ENCODE data around the gene SYVN1.
A peak's percentile ranks its signal among the peaks of the same experiment; 100 is the strongest.

The SYVN1 gene

GRCh38 chr11:65100674-65101350 is 33.5 kb downstream of the SYVN1 start:
- H3K4me1 ChIP-seq (ENCODE audit: control insufficient read depth, insufficient read depth, low read length), result no peaks in the 10 kb centered on the region; the same call in 1 of the 2 replicates
- H3K27me3 ChIP-seq (ENCODE audit: control insufficient read depth, insufficient read depth, low read length), result no peaks in the 10 kb centered on the region
- no CpG with 5 or more reads among the region's 6 CpGs for WGBS (ENCODE audit: insufficient coverage, insufficient read length)
- H3K4me3 ChIP-seq (ENCODE audit: low read length), result no peak overlapping the region
- H3K36me3 ChIP-seq (ENCODE audit: control insufficient read depth, insufficient read depth, low read length), result no peaks in the 10 kb centered on the region; the same call in 1 of the 2 replicates
- no peak overlapping the region for H3K27ac ChIP-seq (ENCODE audit: low read length)
- H3K9me3 ChIP-seq (ENCODE audit: control insufficient read depth, insufficient read depth, low read length), result no peaks in the 10 kb centered on the region
- DNase-seq (ENCODE audit: low read depth, low spot score), result no peak

GRCh38 chr11:65096926-65097325 is 37.4 kb downstream of the SYVN1 start:
- Histone ChIP-seq H3K9me3 (ENCODE audit: control insufficient read depth, insufficient read depth, low read length) (no peaks in the 10 kb centered on the region), H3K4me1 (ENCODE audit: control insufficient read depth, insufficient read depth, low read length) (no peaks in the 10 kb centered on the region; the same call in 1 of the 2 replicates), H3K4me3 (ENCODE audit: low read length) (no peak overlapping the region; the same call in 1 of the 2 replicates), H3K27ac (ENCODE audit: low read length) (no peak overlapping the region), H3K27me3 (ENCODE audit: control insufficient read depth, insufficient read depth, low read length) (no peaks in the 10 kb centered on the region), H3K36me3 (ENCODE audit: control insufficient read depth, insufficient read depth, low read length) (no peaks in the 10 kb centered on the region; the same call in 1 of the 2 replicates)
- no peak for DNase-seq (ENCODE audit: low read depth, low spot score)
- whole genome bisulfite sequencing (ENCODE audit: insufficient coverage, insufficient read length), result no CpG with 5 or more reads among the region's 8 CpGs

GRCh38 chr11:65095974-65096806 is 38.1 kb downstream of the SYVN1 start, which contains the start of gene VPS51:
Gene VPS51, plus strand, starts transcription at chr11:65096214. Its CDS starts 37 bp downstream, at chr11:65096251.
- no peaks in the 10 kb centered on the region for H3K9me3 ChIP-seq (ENCODE audit: control insufficient read depth, insufficient read depth, low read length)
- H3K27me3 ChIP-seq (ENCODE audit: control insufficient read depth, insufficient read depth, low read length), result no peaks in the 10 kb centered on the region
- no peak for DNase-seq (ENCODE audit: low read depth, low spot score)
- no peaks in the 10 kb centered on the region; the same call in 1 of the 2 replicates for H3K36me3 ChIP-seq (ENCODE audit: control insufficient read depth, insufficient read depth, low read length)
- no CpG with 5 or more reads among the region's 52 CpGs for WGBS (ENCODE audit: insufficient coverage, insufficient read length)
- no peak within 1 kb of the TSS for H3K27ac ChIP-seq (ENCODE audit: low read length)
- peak within 1 kb of the TSS; percentile 75; the same call in 1 of the 2 replicates for H3K4me3 ChIP-seq (ENCODE audit: low read length)
- H3K4me1 ChIP-seq (ENCODE audit: control insufficient read depth, insufficient read depth, low read length), result no peaks in the 10 kb centered on the region; the same call in 1 of the 2 replicates

- no peaks in the 10 kb centered on the region; the same call in 1 of the 2 replicates for H3K4me1 ChIP-seq (ENCODE audit: control insufficient read depth, insufficient read depth, low read length)
- no CpG with 5 or more reads among the region's 22 CpGs for WGBS (ENCODE audit: insufficient coverage, insufficient read length)
These were observed 38.9 kb downstream of the SYVN1 start for GRCh38 chr11:65095427-65095826.

GRCh38 chr11:65090628-65091027 is 43.7 kb downstream of the SYVN1 start:
- Histone ChIP-seq H3K4me3 (ENCODE audit: low read length) (no peak overlapping the region), H3K9me3 (ENCODE audit: control insufficient read depth, insufficient read depth, low read length) (no peaks in the 10 kb centered on the region), H3K4me1 (ENCODE audit: control insufficient read depth, insufficient read depth, low read length) (no peaks in the 10 kb centered on the region; the same call in 1 of the 2 replicates), H3K27ac (ENCODE audit: low read length) (no peak overlapping the region), H3K27me3 (ENCODE audit: control insufficient read depth, insufficient read depth, low read length) (no peaks in the 10 kb centered on the region), H3K36me3 (ENCODE audit: control insufficient read depth, insufficient read depth, low read length) (peaks cover 9% of the 10 kb centered on the region; the same call in 1 of the 2 replicates)
- DNase-seq (ENCODE audit: low read depth, low spot score), result no peak
- WGBS (ENCODE audit: insufficient coverage, insufficient read length), result no CpG with 5 or more reads among the region's 4 CpGs

More at GRCh38 chr11:65095427-65095826, 38.9 kb downstream of the SYVN1 start:
- no peaks in the 10 kb centered on the region for H3K27me3 ChIP-seq (ENCODE audit: control insufficient read depth, insufficient read depth, low read length)
- DNase-seq (ENCODE audit: low read depth, low spot score), result no peak
- H3K36me3 ChIP-seq (ENCODE audit: control insufficient read depth, insufficient read depth, low read length), result no peaks in the 10 kb centered on the region; the same call in 1 of the 2 replicates
- H3K27ac ChIP-seq (ENCODE audit: low read length), result no peak overlapping the region
- H3K4me3 ChIP-seq (ENCODE audit: low read length), result no peak overlapping the region
- H3K9me3 ChIP-seq (ENCODE audit: control insufficient read depth, insufficient read depth, low read length), result no peaks in the 10 kb centered on the region

- H3K27ac ChIP-seq (ENCODE audit: low read length), result no peak overlapping the region
- no CpG with 5 or more reads among the region's 4 CpGs for WGBS (ENCODE audit: insufficient coverage, insufficient read length)
- H3K4me3 ChIP-seq (ENCODE audit: low read length), result no peak overlapping the region
- no peaks in the 10 kb centered on the region for H3K9me3 ChIP-seq (ENCODE audit: control insufficient read depth, insufficient read depth, low read length)
- H3K27me3 ChIP-seq (ENCODE audit: control insufficient read depth, insufficient read depth, low read length), result no peaks in the 10 kb centered on the region
- DNase-seq (ENCODE audit: low read depth, low spot score), result no peak
- H3K4me1 ChIP-seq (ENCODE audit: control insufficient read depth, insufficient read depth, low read length), result no peaks in the 10 kb centered on the region
- H3K36me3 ChIP-seq (ENCODE audit: control insufficient read depth, insufficient read depth, low read length), result peaks cover 9% of the 10 kb centered on the region; the same call in 1 of the 2 replicates
These were observed 44.7 kb downstream of the SYVN1 start for GRCh38 chr11:65089621-65090020.

GRCh38 chr11:65087827-65088226 is 46.5 kb downstream of the SYVN1 start:
- Histone ChIP-seq H3K27me3 (ENCODE audit: control insufficient read depth, insufficient read depth, low read length) (no peaks in the 10 kb centered on the region), H3K4me1 (ENCODE audit: control insufficient read depth, insufficient read depth, low read length) (no peaks in the 10 kb centered on the region), H3K36me3 (ENCODE audit: control insufficient read depth, insufficient read depth, low read length) (peaks cover 9% of the 10 kb centered on the region; the same call in 1 of the 2 replicates), H3K27ac (ENCODE audit: low read length) (no peak overlapping the region), H3K9me3 (ENCODE audit: control insufficient read depth, insufficient read depth, low read length) (no peaks in the 10 kb centered on the region), H3K4me3 (ENCODE audit: low read length) (no peak overlapping the region; the same call in 1 of the 2 replicates)
- WGBS (ENCODE audit: insufficient coverage, insufficient read length), result no CpG with 5 or more reads among the region's 15 CpGs
- no peak for DNase-seq (ENCODE audit: low read depth, low spot score)

- Histone ChIP-seq H3K27ac (ENCODE audit: low read length) (no peak overlapping the region), H3K9me3 (ENCODE audit: control insufficient read depth, insufficient read depth, low read length) (no peaks in the 10 kb centered on the region), H3K4me1 (ENCODE audit: control insufficient read depth, insufficient read depth, low read length) (no peaks in the 10 kb centered on the region), H3K36me3 (ENCODE audit: control insufficient read depth, insufficient read depth, low read length) (peaks cover 9% of the 10 kb centered on the region; the same call in 1 of the 2 replicates), H3K4me3 (ENCODE audit: low read length) (no peak overlapping the region), H3K27me3 (ENCODE audit: control insufficient read depth, insufficient read depth, low read length) (no peaks in the 10 kb centered on the region)
- no CpG with 5 or more reads among the region's 11 CpGs for WGBS (ENCODE audit: insufficient coverage, insufficient read length)
- no peak for DNase-seq (ENCODE audit: low read depth, low spot score)
These were observed 47.1 kb downstream of the SYVN1 start for GRCh38 chr11:65087216-65087615.

- no CpG with 5 or more reads among the region's 9 CpGs for WGBS (ENCODE audit: insufficient coverage, insufficient read length)
- Histone ChIP-seq H3K36me3 (ENCODE audit: control insufficient read depth, insufficient read depth, low read length) (peaks cover 9% of the 10 kb centered on the region; the same call in 1 of the 2 replicates), H3K9me3 (ENCODE audit: control insufficient read depth, insufficient read depth, low read length) (no peaks in the 10 kb centered on the region), H3K27ac (ENCODE audit: low read length) (no peak overlapping the region), H3K4me1 (ENCODE audit: control insufficient read depth, insufficient read depth, low read length) (no peaks in the 10 kb centered on the region), H3K4me3 (ENCODE audit: low read length) (no peak overlapping the region), H3K27me3 (ENCODE audit: control insufficient read depth, insufficient read depth, low read length) (no peaks in the 10 kb centered on the region)
- no peak for DNase-seq (ENCODE audit: low read depth, low spot score)
These were observed 47.5 kb downstream of the SYVN1 start for GRCh38 chr11:65086809-65087208.

- DNase-seq (ENCODE audit: low read depth, low spot score), result no peak
- WGBS (ENCODE audit: insufficient coverage, insufficient read length), result no CpG with 5 or more reads among the region's 4 CpGs
- no peaks in the 10 kb centered on the region for H3K9me3 ChIP-seq (ENCODE audit: control insufficient read depth, insufficient read depth, low read length)
- no peak overlapping the region for H3K27ac ChIP-seq (ENCODE audit: low read length)
- no peak overlapping the region for H3K4me3 ChIP-seq (ENCODE audit: low read length)
- H3K27me3 ChIP-seq (ENCODE audit: control insufficient read depth, insufficient read depth, low read length), result no peaks in the 10 kb centered on the region
- H3K4me1 ChIP-seq (ENCODE audit: control insufficient read depth, insufficient read depth, low read length), result no peaks in the 10 kb centered on the region
- H3K36me3 ChIP-seq (ENCODE audit: control insufficient read depth, insufficient read depth, low read length), result peaks cover 15% of the 10 kb centered on the region
These were observed 48.9 kb downstream of the SYVN1 start for GRCh38 chr11:65085446-65085845.

Data from iPS DF 6.9 (cell line).